HepG2 (cell line): ENCODE results near the gene PTX4. TPM values are rescaled to one million over a fixed set of nuclear protein-coding genes. Genes with fewer than 3 reads are reported as not detected.

ENCODE experiments used
- ATAC-seq: fragments of 200-7000 bp; cut with Tn5 transposase; 3 replicates; pipeline ENCODE4 v1.9.1; 2020; ENCODE audit warnings: mild to moderate bottlenecking, moderate library complexity
- Bru-seq: library from RNA; stranded (reverse); fragments of 400-500 nt; gene quantifications from one replicate; lab custom pipeline; 2021; lab: Mats Ljungman, UMichigan
- BruChase-seq, 2 experiments: library from RNA; stranded (reverse); fragments of 400-500 nt; gene quantifications; one replicate each; lab custom pipeline; 2021; lab: Mats Ljungman, UMichigan
- BruUV-seq: library from RNA; stranded (reverse); fragments of 400-500 nt; replicated peaks from 2 replicates; lab custom pipeline; 2021; lab: Mats Ljungman, UMichigan
- CTCF ChIA-PET: fragments of 300-600 bp; formaldehyde crosslinking; extraction: SDS; loops from one replicate; lab custom pipeline; 2021; ENCODE audit warnings: low total read pairs, inconsistent platforms, low intra/inter-chr PET ratio; lab: Yijun Ruan, JAX
- POLR2A ChIA-PET: fragments of 350-600 bp; sonication (Branson Sonifier 250); formaldehyde crosslinking; loops from one replicate; lab custom pipeline; 2020; ENCODE audit warnings: antibody characterized with exemption, inconsistent platforms; lab: Yijun Ruan, JAX
- DNase-seq: peaks from one replicate; pipeline ENCODE4 v3.0.0-alpha.2; 2015; ENCODE audit warnings: low spot score
- FAIRE-seq: peaks from 3 replicates; lab custom pipeline; 2011; peaks lifted over from hg19 to GRCh38; lab: Jason Lieb, UNC
- H2AFZ ChIP-seq: one replicate; pipeline ENCODE4 v1.6.1; 2011; ENCODE audit warnings: low read length, inconsistent platforms
- H3K27ac ChIP-seq: fragments of 300-600 bp; 3 replicates; pipeline ENCODE4 v1.8.0; 2011; ENCODE audit warnings: mixed run types, mild to moderate bottlenecking, mixed read lengths, low read length, inconsistent platforms; ENCODE audit not compliant: insufficient read depth; ENCODE audit errors: extremely low read length
- H3K27me3 ChIP-seq, 2 experiments: fragments of 200-600 bp in 1 of 2; 2 replicates in 1 of 2; 3 replicates in 1 of 2; pipeline versions ENCODE4 v1.6.0 to v1.8.0; 2011; ENCODE audit warnings: low read length in 2 of 2, mild to moderate bottlenecking in 2 of 2, moderate library complexity in 2 of 2, inconsistent platforms in 1 of 2; ENCODE audit not compliant: insufficient read depth in 2 of 2, control insufficient read depth in 1 of 2
- H3K36me3 ChIP-seq, 2 experiments: fragments of 200-600 bp in 1 of 2; replicated peaks in 1 of 2; 2 replicates in 1 of 2; 3 replicates in 1 of 2; pipeline versions ENCODE4 v1.5.1 to v1.8.0; 2011; ENCODE audit warnings: low read length in 2 of 2, inconsistent platforms in 1 of 2; ENCODE audit not compliant: insufficient read depth in 2 of 2, control insufficient read depth in 1 of 2
- H3K4me1 ChIP-seq: 2 replicates; pipeline ENCODE4 v1.5.1; 2012; ENCODE audit warnings: low read length, inconsistent platforms; ENCODE audit not compliant: insufficient read depth
- H3K4me2 ChIP-seq: 2 replicates; pipeline ENCODE4 v1.6.0; 2011; ENCODE audit warnings: low read depth, low read length, inconsistent platforms
- H3K4me3 ChIP-seq, 3 experiments: fragments of 200-600 bp in 1 of 3; sonication (generic), shearing (Covaris generic) in 1 of 3; replicated peaks in 1 of 3; 2 replicates each; pipeline ENCODE4 v1.5.1; 2011 to 2016; ENCODE audit warnings: low read length in 3 of 3, inconsistent platforms in 2 of 3, low read depth in 2 of 3, mild to moderate bottlenecking in 2 of 3, control low read depth in 1 of 3, mixed read lengths in 1 of 3; ENCODE audit not compliant: insufficient read depth in 1 of 3
- H3K79me2 ChIP-seq: one replicate; pipeline ENCODE4 v1.6.1; 2011; ENCODE audit warnings: low read length, inconsistent platforms; ENCODE audit not compliant: insufficient read depth
- H3K9ac ChIP-seq: 2 replicates; pipeline ENCODE4 v1.6.0; 2011; ENCODE audit warnings: mild to moderate bottlenecking, low read depth, low read length, inconsistent platforms; ENCODE audit not compliant: insufficient read depth
- H3K9me3 ChIP-seq: 2 replicates; pipeline ENCODE4 v1.5.1; 2012; ENCODE audit warnings: mild to moderate bottlenecking, low read length
- H4K20me1 ChIP-seq: 2 replicates; pipeline ENCODE4 v1.6.0; 2011; ENCODE audit warnings: inconsistent platforms, mild to moderate bottlenecking, low read length, moderate library complexity; ENCODE audit not compliant: insufficient read depth
- ARID5B ChIP-seq: IDR thresholded peaks from 2 replicates; pipeline ENCODE4 v1.4.0; 2020; ENCODE audit warnings: mild to moderate bottlenecking, missing genetic modification reagents
- ARNTL ChIP-seq: sonication (generic); formaldehyde crosslinking; IDR thresholded peaks from 2 replicates; pipeline ENCODE4 v1.4.0; 2020; ENCODE audit warnings: mild to moderate bottlenecking, missing genetic modification reagents
- DR1 ChIP-seq: sonication (generic); formaldehyde crosslinking; IDR thresholded peaks from 2 replicates; pipeline ENCODE4 v1.8.0; 2021; ENCODE audit warnings: mild to moderate bottlenecking, missing genetic modification reagents, inconsistent platforms
- MXD3 ChIP-seq: IDR thresholded peaks from 2 replicates; pipeline ENCODE4 v1.6.1; 2016; ENCODE audit warnings: mild to moderate bottlenecking, missing biosample characterization, missing genetic modification reagents
- STAG1 ChIP-seq: sonication (generic); formaldehyde crosslinking; IDR thresholded peaks from 2 replicates; pipeline ENCODE4 v1.4.0; 2020; ENCODE audit warnings: missing genetic modification reagents
- ZFYVE20 ChIP-seq: sonication (generic); formaldehyde crosslinking; IDR thresholded peaks from 2 replicates; pipeline ENCODE4 v1.8.0; 2023; ENCODE audit warnings: low read depth, mild to moderate bottlenecking, moderate library complexity, missing genetic modification reagents, borderline replicate concordance
- ZMAT5 ChIP-seq: sonication (generic); formaldehyde crosslinking; IDR thresholded peaks from 2 replicates; pipeline ENCODE4 v1.5.0; 2020; ENCODE audit warnings: mild to moderate bottlenecking, low read depth, missing genetic modification reagents, borderline replicate concordance
- ZNF383 ChIP-seq: sonication (generic); formaldehyde crosslinking; IDR thresholded peaks from 2 replicates; pipeline ENCODE4 v1.4.0; 2020; ENCODE audit warnings: missing genetic modification reagents, mild to moderate bottlenecking, borderline replicate concordance
- ZNF44 ChIP-seq: sonication (generic); formaldehyde crosslinking; IDR thresholded peaks from 2 replicates; pipeline ENCODE4 v1.5.1; 2020; ENCODE audit warnings: mild to moderate bottlenecking, missing genetic modification reagents
- ZNF549 ChIP-seq: sonication (generic); formaldehyde crosslinking; IDR thresholded peaks from 2 replicates; pipeline ENCODE4 v1.5.0; 2020; ENCODE audit warnings: missing genetic modification reagents
- ZNF556 ChIP-seq: sonication (generic); formaldehyde crosslinking; IDR thresholded peaks from 2 replicates; pipeline ENCODE4 v1.4.0; 2020; ENCODE audit warnings: mild to moderate bottlenecking, missing genetic modification reagents, borderline replicate concordance
- ZNF703 ChIP-seq: sonication (generic); formaldehyde crosslinking; IDR thresholded peaks from 2 replicates; pipeline ENCODE4 v1.5.1; 2020; ENCODE audit warnings: missing genetic modification reagents, mild to moderate bottlenecking, moderate library complexity, borderline replicate concordance
- WGBS: methylation state at CpG from one replicate; pipeline ENCODE4 v1.1.6; 2017; ENCODE audit warnings: low lambda C conversion rate; 5-methylcytosine and 5-hydroxymethylcytosine counted together
- in situ Hi-C: cut with HindIII; loops from 2 replicates; pipeline ENCODE4 v1.10.0; 2017; ENCODE audit warnings: low pct_unique_long_range_greater_than_20kb; ENCODE audit not compliant: extremely low pct_ligation_motif_present
- intact Hi-C: fragments of 100-400 bp; cut with micrococcal nuclease; formaldehyde crosslinking; loops from one replicate; pipeline ENCODE4 v1.10.0; 2022; ENCODE audit not compliant: unreplicated experiment
- long read RNA-seq, 2 experiments: library from RNA in 1 of 2; library from polyadenylated mRNA in 1 of 2; stranded (forward) in 1 of 2; unstranded in 1 of 2; transcript quantifications; one replicate each; pipeline ENCODE4 v2.0.0, GENCODE V29; 2019 to 2022
- polyA minus RNA-seq, 3 experiments: library from RNA; depleted of rRNA, polyadenylated mRNA; stranded (reverse); fragments of >200 nt; gene quantifications; 2 replicates each; pipeline ENCODE4 v1.2.3, GENCODE V29; 2011; ENCODE audit warnings: low replicate concordance in 1 of 3
- polyA plus RNA-seq, 8 experiments: library from polyadenylated mRNA; depleted of rRNA in 3 of 8; stranded (reverse) in 7 of 8; unstranded in 1 of 8; fragments of >200 nt; fragmentation: Illumina TruSeq in 4 of 8; extraction: Trizol in 4 of 8; gene quantifications; 2 replicates each; pipeline versions ENCODE4 v1.2.1 to v1.2.3, GENCODE V29; 2011 to 2016; ENCODE audit warnings: low read depth in 4 of 8, missing spikeins in 1 of 8, mixed read lengths in 1 of 8; ENCODE audit not compliant: insufficient read depth in 1 of 8
- total RNA-seq, 5 experiments: library from RNA; depleted of rRNA; stranded (reverse); fragments of >200 nt; fragmentation: Illumina TruSeq; extraction: Trizol; gene quantifications; 2 replicates each; pipeline ENCODE4 v1.2.3, GENCODE V29; 2016; ENCODE audit warnings: low read depth in 1 of 5

Gene PTX4
- total RNA-seq (2016; rRNA removed; fragmentation: Illumina TruSeq; extraction: Trizol) (not detected in 2 replicates), polyA plus RNA-seq (2011; rRNA removed) (0.04 TPM in 1 of 2 replicates, not detected in the other), polyA minus RNA-seq (2011; rRNA and poly(A)+ RNA removed; ENCODE audit: low replicate concordance) (not detected in 2 replicates), Bru-seq, nascent RNA (not detected), BruChase-seq, experiment 1, labeled RNA remaining after a 6-hour chase (not detected), BruChase-seq, experiment 2, labeled RNA remaining after a 2-hour chase (percentile 15 among the genes with signal in this experiment)
- not detected in 2 replicates for total RNA-seq (2016; cell fraction: cytosol; rRNA removed; fragmentation: Illumina TruSeq; extraction: Trizol; ENCODE audit: low read depth)
- total RNA-seq (2016; cell fraction: insoluble cytoplasmic fraction; rRNA removed; fragmentation: Illumina TruSeq; extraction: Trizol) = not detected in 2 replicates
- not detected in 2 replicates for total RNA-seq (2016; cell fraction: membrane; rRNA removed; fragmentation: Illumina TruSeq; extraction: Trizol)
- not detected in 2 replicates for total RNA-seq (2016; cell fraction: nucleus; rRNA removed; fragmentation: Illumina TruSeq; extraction: Trizol)
- 0.04 TPM in 1 of 2 replicates, not detected in the other for polyA plus RNA-seq (2011; cell fraction: cytosol; rRNA removed)
- polyA plus RNA-seq (2011; cell fraction: nucleus; rRNA removed) = not detected in 2 replicates
- polyA plus RNA-seq (2012) = not detected in 2 replicates
- polyA plus RNA-seq (2016; cell fraction: cytosol; fragmentation: Illumina TruSeq; extraction: Trizol; ENCODE audit: low read depth) = not detected in 2 replicates
- not detected in 2 replicates for polyA plus RNA-seq (2016; cell fraction: insoluble cytoplasmic fraction; fragmentation: Illumina TruSeq; extraction: Trizol; ENCODE audit: low read depth)
- not detected in 2 replicates for polyA plus RNA-seq (2016; cell fraction: membrane; fragmentation: Illumina TruSeq; extraction: Trizol; ENCODE audit: low read depth)
- polyA plus RNA-seq (2016; cell fraction: nucleus; fragmentation: Illumina TruSeq; extraction: Trizol; ENCODE audit: insufficient read depth, low read depth) = not detected in 2 replicates
- polyA minus RNA-seq (2011; cell fraction: cytosol; rRNA and poly(A)+ RNA removed) = not detected in 2 replicates
- not detected in 2 replicates for polyA minus RNA-seq (2011; cell fraction: nucleus; rRNA and poly(A)+ RNA removed)
- long read RNA-seq, experiment 1 = 0 reads
- long read RNA-seq, experiment 2 = 0 reads

- Histone ChIP-seq H3K9me3 (no peaks in the 10 kb centered on the region), H3K27me3 (peaks cover 3 to 42% of the 10 kb centered on the region in 2 experiments; a peak in 4 of 5 replicates), H3K79me2 (no peaks in the 10 kb centered on the region), H4K20me1 (no peaks in the 10 kb centered on the region), H3K4me3 (no peak within 1 kb of the TSS), H2AFZ (no peak within 1 kb of the TSS), H3K27ac (no peak within 1 kb of the TSS), H3K36me3 (no peaks in the 10 kb centered on the region), H3K9ac (no peak within 1 kb of the TSS), H3K4me2 (no peak within 1 kb of the TSS), H3K4me1 (peaks cover 29% of the 10 kb centered on the region)
- ChIA-PET POLR2A (no interaction called here), CTCF (no interaction called here)
- FAIRE-seq (no peak), DNase-seq (no peak), ATAC-seq (no peak)
- no peak for TF ChIP-seq MXD3 (CRISPR knock-in tag)
- TF ChIP-seq ZNF44 (CRISPR knock-in tag) = no peak
- TF ChIP-seq ZNF703 (CRISPR knock-in tag) = no peak
- TF ChIP-seq STAG1 (CRISPR knock-in tag) = no peak
- TF ChIP-seq ZNF556 (CRISPR knock-in tag) = no peak
- TF ChIP-seq DR1 = no peak
- no peak for TF ChIP-seq ZNF549 (CRISPR knock-in tag)
- TF ChIP-seq ZMAT5 (CRISPR knock-in tag) = no peak
- TF ChIP-seq ARID5B (CRISPR knock-in tag) = no peak
- TF ChIP-seq ZFYVE20 (CRISPR knock-in tag) = no peak
- TF ChIP-seq ARNTL = no peak
- TF ChIP-seq ZNF383 = no peak
- intact Hi-C loops (no loop called here), in situ Hi-C loops (no loop called here)
- no TSS peak for BruUV-seq
- WGBS = 81% methylated on average over 16 of the region's 19 CpGs
Observed at GRCh38 chr16:1488619-1489018, at the start of gene PTX4. Gene PTX4, minus strand, starts transcription at chr16:1488944. Its CDS starts 35 bp downstream, at chr16:1488909.
